K562 (cell line): Measurements from ENCODE around the gene PSMA7. TPM values are rescaled to one million over a fixed set of nuclear protein-coding genes. Genes with fewer than 3 reads are reported as not detected.

Experiments used
- CAMTA2 ChIP-seq: fragments of 250-450 bp; sonication (Bioruptor Pico); conservative IDR thresholded peaks from 2 replicates; pipeline ENCODE4 v1.5.1; 2022
- CBX3 ChIP-seq, 2 experiments: IDR thresholded peaks; 1 replicate in 1 of 2; 2 replicates in 1 of 2; pipeline ENCODE4 v1.6.1; 2012; ENCODE audit warnings: inconsistent platforms in 2 of 2, low read length in 2 of 2, borderline replicate concordance in 1 of 2, control low read depth in 1 of 2
- CREB3L1 ChIP-seq: fragments of 450-650 bp; IDR thresholded peaks from 2 replicates; pipeline ENCODE4 v1.6.1; 2014; ENCODE audit warnings: low read depth, mild to moderate bottlenecking, moderate library complexity, borderline replicate concordance
- DIDO1 ChIP-seq: fragments of 450-650 bp; IDR thresholded peaks from 2 replicates; pipeline ENCODE4 v1.6.1; 2016; ENCODE audit warnings: low read depth, missing biosample characterization, missing genetic modification characterization
- DMBX1 ChIP-seq: fragments of 250-450 bp; sonication (Bioruptor Pico); IDR thresholded peaks from 2 replicates; pipeline ENCODE4 v1.8.0; 2022; ENCODE audit warnings: inconsistent platforms, mild to moderate bottlenecking, moderate library complexity, borderline replicate concordance
- ETS1 ChIP-seq: conservative IDR thresholded peaks from 2 replicates; pipeline ENCODE4 v1.6.1; 2011; ENCODE audit warnings: low read depth, mild to moderate bottlenecking, low read length; ENCODE audit not compliant: control insufficient read depth
- GABPA ChIP-seq: fragments of 200-800 bp; sonication (Bioruptor generic); conservative IDR thresholded peaks from 2 replicates; pipeline ENCODE4 v1.6.1; 2016; ENCODE audit warnings: low read depth, missing genetic modification characterization, missing compliant biosample characterization
- GATAD2A ChIP-seq: fragments of 450-650 bp; IDR thresholded peaks from 2 replicates; pipeline ENCODE4 v1.6.1; 2017
- KAT8 ChIP-seq: fragments of 450-650 bp; IDR thresholded peaks from 2 replicates; pipeline ENCODE4 v1.6.1; 2016; ENCODE audit warnings: low read depth, mild to moderate bottlenecking
- MTA3 ChIP-seq: fragments of 450-650 bp; formaldehyde crosslinking; IDR thresholded peaks from 2 replicates; pipeline ENCODE4 v1.6.1; 2017; ENCODE audit warnings: mild to moderate bottlenecking, borderline replicate concordance
- POLR2A ChIP-seq: fragments of 450-650 bp; conservative IDR thresholded peaks from 2 replicates; pipeline ENCODE4 v1.6.1; 2016
- POLR2G ChIP-seq: fragments of 200-400 bp; formaldehyde crosslinking; IDR thresholded peaks from 2 replicates; pipeline ENCODE4 v1.6.1; 2017; ENCODE audit warnings: low read depth, mild to moderate bottlenecking, antibody characterized with exemption, low read length, moderate library complexity
- RCOR1 ChIP-seq, 2 experiments: IDR thresholded peaks; 2 replicates each; pipeline ENCODE4 v1.6.1; 2012; ENCODE audit warnings: low read depth in 2 of 2, low read length in 2 of 2, borderline replicate concordance in 1 of 2, improper control_type of control experiment in 1 of 2
- TRIM24 ChIP-seq, 2 experiments: fragments of 450-650 bp; IDR thresholded peaks; 2 replicates each; pipeline ENCODE4 v1.6.1; 2016
- XRCC4 ChIP-seq: IDR thresholded peaks from one replicate; pipeline ENCODE4 v1.6.1; 2011; ENCODE audit not compliant: insufficient read depth, insufficient read length; ENCODE audit errors: extremely low read depth
- ZC3H4 ChIP-seq: sonication (generic); formaldehyde crosslinking; IDR thresholded peaks from 2 replicates; pipeline ENCODE4 v1.9.0; 2021; ENCODE audit warnings: missing genetic modification reagents, borderline replicate concordance
- ZFP91 ChIP-seq: sonication (generic); formaldehyde crosslinking; IDR thresholded peaks from 2 replicates; pipeline ENCODE4 v1.8.0; 2022; ENCODE audit warnings: mild to moderate bottlenecking, missing genetic modification reagents
- ZKSCAN3 ChIP-seq: fragments of 250-450 bp; sonication (Bioruptor Pico); IDR thresholded peaks from 2 replicates; pipeline ENCODE4 v1.4.0; 2020
- ZKSCAN8 ChIP-seq: fragments of 200-800 bp; sonication (Bioruptor generic); IDR thresholded peaks from 2 replicates; pipeline ENCODE4 v1.6.1; 2016; ENCODE audit warnings: missing genetic modification characterization, missing compliant biosample characterization
- ZNF263 ChIP-seq: sonication (generic); formaldehyde crosslinking; IDR thresholded peaks from 2 replicates; pipeline ENCODE4 v1.8.0; 2022; ENCODE audit warnings: mild to moderate bottlenecking, missing genetic modification reagents, borderline replicate concordance
- ZNF280A ChIP-seq: fragments of 450-650 bp; IDR thresholded peaks from 2 replicates; pipeline ENCODE4 v1.6.1; 2018; ENCODE audit warnings: mild to moderate bottlenecking, low read depth; ENCODE audit not compliant: partially characterized antibody
- ZNF41 ChIP-seq: fragments of 250-450 bp; sonication (Bioruptor Pico); conservative IDR thresholded peaks from 2 replicates; pipeline ENCODE4 v1.4.0; 2020; ENCODE audit warnings: mild to moderate bottlenecking
- polyA plus RNA-seq, 8 experiments: library from polyadenylated mRNA; depleted of rRNA in 4 of 8; stranded (reverse) in 5 of 8; unstranded in 3 of 8; fragments of >200 nt; fragmentation: Nextera tagmentation in 2 of 8; fragmentation: Illumina TruSeq in 1 of 8; extraction: Ambion mirVana in 2 of 8; extraction: Trizol in 1 of 8; gene quantifications; 2 replicates each; pipeline versions ENCODE4 v1.2.1 to v1.2.3, GENCODE V29; 2011 to 2014; ENCODE audit warnings: inconsistent platforms in 1 of 8, missing spikeins in 1 of 8
- total RNA-seq, 7 experiments: library from RNA; depleted of rRNA in 6 of 7; stranded (reverse); fragments of >200 nt in 6 of 7; fragmentation: Illumina TruSeq in 2 of 7; extraction: Trizol in 2 of 7; gene quantifications; 2 replicates each; pipeline versions ENCODE4 v1.2.1 to v1.2.3, GENCODE V29; 2011 to 2021; ENCODE audit warnings: low replicate concordance in 1 of 7

PSMA7 gene
- total and polyA plus RNA-seq, 9 of the 15 experiments (the other 6 are each of a cell fraction or from before 2014, with no cell fraction given), result 257 to 510 (median 393) TPM

- TF ChIP-seq ZNF263 (CRISPR knock-in tag) (0 out of 2 replicates have a peak, but pooled peaks have one; percentile 45), RCOR1 (IDR thresholded peaks at IDR 0.05; ENCODE audit: borderline replicate concordance in 1 of 2, low read depth in 2 of 2, low read length in 2 of 2) (no peak), ZKSCAN8 (CRISPR knock-in tag) (no peak), ZFP91 (CRISPR knock-in tag) (no peak), XRCC4 (no peak), ZKSCAN3 (CRISPR knock-in tag) (no peak), GABPA (tag) (no peak), TRIM24 (IDR thresholded peaks at IDR 0.05) (0 out of 4 replicates have a peak, but pooled peaks of 1 of the 2 experiments have one; percentile 35), GATAD2A (no peak), MTA3 (0 out of 2 replicates have a peak, but pooled peaks have one; percentile 4), CBX3 (IDR thresholded peaks at IDR 0.05; ENCODE audit: borderline replicate concordance in 1 of 2, low read length in 2 of 2) (0 out of 3 replicates have a peak, but pooled peaks of 1 of the 2 experiments have one; percentile 28), CREB3L1 (peak; percentile 8; the same call in 1 of the 2 replicates), KAT8 (no peak), DIDO1 (no peak), DMBX1 (CRISPR knock-in tag) (no peak), ZNF41 (CRISPR knock-in tag) (no peak), ZC3H4 (no peak), ZNF280A (no peak), ETS1 (no peak), POLR2A (peak; percentile 64), CAMTA2 (no peak), POLR2G (peak; percentile 87)
Measured at GRCh38 chr20:62120990-62121775, 22.0 kb downstream of the PSMA7 start (continued).
